GM12801 (cell line): ENCODE results near the gene MAK.

Experiments used
- TF ChIP-seq, protein P1 (sequence below): IDR thresholded peaks from one replicate; pipeline ENCODE4 v1.5.1; 2011; ENCODE audit warnings: control low read depth; ENCODE audit not compliant: insufficient read length; ENCODE audit errors: extremely low read depth

The MAK gene, protein sequence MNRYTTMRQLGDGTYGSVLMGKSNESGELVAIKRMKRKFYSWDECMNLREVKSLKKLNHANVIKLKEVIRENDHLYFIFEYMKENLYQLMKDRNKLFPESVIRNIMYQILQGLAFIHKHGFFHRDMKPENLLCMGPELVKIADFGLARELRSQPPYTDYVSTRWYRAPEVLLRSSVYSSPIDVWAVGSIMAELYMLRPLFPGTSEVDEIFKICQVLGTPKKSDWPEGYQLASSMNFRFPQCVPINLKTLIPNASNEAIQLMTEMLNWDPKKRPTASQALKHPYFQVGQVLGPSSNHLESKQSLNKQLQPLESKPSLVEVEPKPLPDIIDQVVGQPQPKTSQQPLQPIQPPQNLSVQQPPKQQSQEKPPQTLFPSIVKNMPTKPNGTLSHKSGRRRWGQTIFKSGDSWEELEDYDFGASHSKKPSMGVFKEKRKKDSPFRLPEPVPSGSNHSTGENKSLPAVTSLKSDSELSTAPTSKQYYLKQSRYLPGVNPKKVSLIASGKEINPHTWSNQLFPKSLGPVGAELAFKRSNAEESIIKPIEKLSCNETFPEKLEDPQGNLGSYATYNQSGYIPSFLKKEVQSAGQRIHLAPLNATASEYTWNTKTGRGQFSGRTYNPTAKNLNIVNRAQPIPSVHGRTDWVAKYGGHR

GRCh38 chr6:10837995-10838793 is at the start of gene MAK:
Gene MAK, minus strand, starts transcription at chr6:10838539. Its CDS starts 7,891 bp downstream, at chr6:10830648.
- TF ChIP-seq, protein P1, sequence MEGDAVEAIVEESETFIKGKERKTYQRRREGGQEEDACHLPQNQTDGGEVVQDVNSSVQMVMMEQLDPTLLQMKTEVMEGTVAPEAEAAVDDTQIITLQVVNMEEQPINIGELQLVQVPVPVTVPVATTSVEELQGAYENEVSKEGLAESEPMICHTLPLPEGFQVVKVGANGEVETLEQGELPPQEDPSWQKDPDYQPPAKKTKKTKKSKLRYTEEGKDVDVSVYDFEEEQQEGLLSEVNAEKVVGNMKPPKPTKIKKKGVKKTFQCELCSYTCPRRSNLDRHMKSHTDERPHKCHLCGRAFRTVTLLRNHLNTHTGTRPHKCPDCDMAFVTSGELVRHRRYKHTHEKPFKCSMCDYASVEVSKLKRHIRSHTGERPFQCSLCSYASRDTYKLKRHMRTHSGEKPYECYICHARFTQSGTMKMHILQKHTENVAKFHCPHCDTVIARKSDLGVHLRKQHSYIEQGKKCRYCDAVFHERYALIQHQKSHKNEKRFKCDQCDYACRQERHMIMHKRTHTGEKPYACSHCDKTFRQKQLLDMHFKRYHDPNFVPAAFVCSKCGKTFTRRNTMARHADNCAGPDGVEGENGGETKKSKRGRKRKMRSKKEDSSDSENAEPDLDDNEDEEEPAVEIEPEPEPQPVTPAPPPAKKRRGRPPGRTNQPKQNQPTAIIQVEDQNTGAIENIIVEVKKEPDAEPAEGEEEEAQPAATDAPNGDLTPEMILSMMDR = no peak

DNA sequence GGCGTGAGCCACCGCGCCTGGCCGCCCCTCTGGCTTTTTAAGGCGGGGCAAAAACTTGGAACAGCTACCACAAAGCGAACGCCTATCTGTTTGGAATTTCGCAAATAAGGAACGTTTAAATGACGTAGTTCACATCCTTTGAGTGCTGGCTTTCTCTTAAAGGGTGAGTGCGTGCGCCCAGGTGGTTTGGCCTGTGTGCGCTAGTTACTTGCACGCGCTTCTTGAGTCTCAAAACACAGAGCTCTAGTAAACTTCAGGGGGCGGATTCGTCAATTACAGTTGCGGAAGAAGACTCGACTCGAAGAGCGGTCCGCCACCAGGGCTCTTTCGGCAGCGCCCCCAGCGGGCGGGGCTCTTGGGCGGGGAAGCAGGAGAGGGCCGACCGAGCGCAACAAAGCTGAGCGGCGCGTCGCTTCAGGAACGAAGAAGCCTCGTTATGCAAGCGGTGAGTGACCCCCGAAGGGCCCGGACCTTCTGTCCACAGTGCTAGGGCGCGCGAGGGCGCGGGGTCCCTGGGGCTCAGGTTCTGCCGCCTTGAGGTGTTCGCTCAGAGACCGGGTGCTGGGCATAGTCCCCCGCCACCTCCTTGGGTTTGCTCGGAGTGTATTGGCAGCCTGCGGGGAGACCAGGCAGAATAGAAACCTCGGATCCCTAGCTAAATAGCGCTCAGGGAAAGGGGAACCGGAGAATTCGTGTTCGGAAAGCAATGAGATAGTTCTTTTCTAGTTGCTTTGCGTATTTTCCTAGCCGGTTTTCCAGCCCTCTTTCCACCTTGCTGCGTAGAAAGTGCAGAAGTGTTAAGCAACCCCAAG is 48.6 kb upstream of the MAK start, which contains the start of gene SYCP2L:
Gene SYCP2L, plus strand, starts transcription at position 362 of the 812 bp plus-strand sequence. Its CDS starts 75 bp downstream, at position 437.
- TF ChIP-seq, protein P1 = no peak

DNA sequence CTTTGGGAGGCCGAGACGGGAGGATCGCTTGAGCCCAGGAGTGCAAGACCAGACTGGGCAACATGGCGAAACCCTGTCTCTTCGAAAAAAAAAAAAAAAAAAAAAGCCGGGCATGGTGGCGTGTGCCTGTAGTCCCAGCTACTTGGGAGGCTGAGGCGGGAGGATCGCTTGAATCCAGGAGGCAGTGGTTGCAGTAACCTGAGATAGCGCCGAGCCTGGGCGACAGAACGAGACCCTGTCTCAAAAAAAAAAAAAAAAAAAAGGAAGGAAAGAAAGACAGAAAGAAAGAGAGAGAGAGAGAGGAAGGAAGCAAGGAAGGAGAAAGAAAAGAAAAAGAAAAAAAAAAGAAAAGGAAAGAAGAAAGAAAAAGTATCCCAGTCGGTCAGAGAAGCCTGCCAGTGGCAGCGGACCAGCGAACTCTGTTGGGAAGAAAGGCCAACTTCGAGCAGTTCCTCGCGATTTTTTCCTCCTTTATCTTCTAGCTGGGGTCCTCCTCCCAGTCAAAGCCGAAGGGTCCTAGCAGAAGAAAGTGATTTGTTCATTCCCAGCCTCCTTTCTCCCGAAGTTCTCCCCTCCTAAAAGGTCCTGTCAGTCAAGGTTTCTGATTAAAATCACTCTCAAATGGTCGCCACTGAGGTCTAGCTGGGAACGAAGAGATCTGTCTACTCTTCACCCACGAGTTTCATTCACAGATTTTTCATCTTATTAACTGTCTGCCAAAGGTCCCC is 46.1 kb upstream of the MAK start:
- TF ChIP-seq, protein P1 = no peak

DNA sequence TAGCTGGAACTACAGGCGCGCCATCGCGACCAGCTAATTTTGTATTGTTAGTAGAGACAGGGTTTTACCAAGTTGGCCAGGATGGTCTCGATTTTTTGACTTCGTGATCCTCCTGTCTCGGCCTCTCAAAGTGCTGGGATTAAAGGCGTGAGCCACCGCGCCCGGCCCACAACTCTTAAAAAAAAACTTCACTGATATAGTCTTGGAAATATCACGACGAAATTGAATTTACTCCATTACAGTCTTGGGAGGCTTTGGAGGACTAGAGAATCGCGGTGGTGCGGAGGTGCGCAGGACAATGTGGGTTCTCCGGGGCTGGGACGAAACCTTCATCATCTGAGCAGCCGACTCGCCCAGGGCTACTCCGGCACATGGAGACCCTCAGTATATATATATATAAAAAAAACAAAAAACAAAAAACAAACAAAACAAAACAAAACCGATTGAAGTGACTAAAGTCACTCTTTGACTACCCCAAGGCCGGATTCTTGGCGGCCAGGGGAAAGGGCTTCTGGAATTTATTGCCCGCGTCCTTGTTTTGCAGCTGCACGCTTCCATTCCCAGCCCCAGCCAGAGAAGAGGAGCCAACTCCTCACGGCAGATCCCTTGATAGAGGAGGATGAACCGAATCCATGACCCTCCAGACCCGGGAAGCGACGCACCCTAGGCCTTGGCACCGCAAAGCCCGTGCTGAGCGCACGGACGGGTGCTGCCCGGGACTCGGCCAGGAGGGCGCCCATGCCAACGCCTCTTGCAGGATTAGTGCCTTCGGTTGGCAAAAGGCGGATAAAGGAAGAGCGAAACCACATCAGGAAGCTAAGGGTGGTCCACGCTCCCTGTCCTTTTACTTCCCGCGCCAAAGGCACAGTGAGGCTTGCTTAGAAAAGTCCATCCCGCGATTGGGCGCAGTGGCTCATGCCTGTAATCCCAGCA is 45.2 kb upstream of the MAK start:
- TF ChIP-seq, protein P1 = no peak

DNA sequence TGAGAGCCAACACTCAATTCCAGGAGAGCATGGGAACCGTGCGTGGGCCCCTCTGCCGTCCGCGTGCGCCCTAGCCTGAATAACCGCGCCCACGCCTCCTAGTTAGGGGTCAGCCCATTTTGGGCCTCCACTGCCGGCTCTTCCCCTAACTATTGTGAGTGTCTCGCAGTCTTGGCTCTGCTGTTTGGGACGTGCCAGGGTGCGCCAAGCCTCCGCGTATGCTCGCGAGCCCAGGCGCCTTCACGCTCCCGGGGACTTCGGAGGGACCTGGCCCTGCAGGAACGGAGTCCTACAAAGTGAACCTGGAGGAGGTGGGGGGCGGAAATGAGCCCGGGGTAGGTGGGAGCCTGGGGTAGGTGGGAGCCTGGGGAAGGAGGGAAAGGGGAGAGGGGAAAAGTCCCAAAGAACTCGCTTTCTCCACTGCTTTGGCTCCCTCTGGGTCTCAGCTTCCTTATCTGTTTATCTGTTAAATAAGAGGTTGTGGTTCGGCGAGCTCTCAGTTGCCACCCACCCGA is 44.4 kb upstream of the MAK start:
- TF ChIP-seq, protein P1 = no peak

DNA sequence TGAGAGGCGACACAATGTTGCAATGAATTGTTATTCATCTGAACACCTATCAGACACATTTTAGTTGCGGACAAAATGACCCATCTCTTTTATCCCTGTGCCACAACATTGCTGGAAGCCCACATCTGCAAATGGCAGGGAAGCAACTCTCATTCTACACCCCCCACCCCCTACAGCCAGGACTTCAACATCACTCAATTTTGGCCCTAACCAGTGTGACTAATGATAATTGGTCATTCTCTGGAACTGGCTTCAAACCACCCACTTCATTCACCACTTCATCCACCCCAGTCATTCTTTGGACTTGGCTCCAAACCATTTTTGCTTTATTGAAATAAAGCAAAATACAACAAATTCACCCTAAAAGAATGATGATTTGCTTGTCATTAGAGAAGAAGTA is 42.0 kb upstream of the MAK start:
- TF ChIP-seq, protein P1 = no peak
